GM21528 (cell line): ENCODE data around the gene PCDHGA7.
"Not testable (repeated sequence)": the region's sequence is repeated elsewhere in the genome, so short reads cannot be mapped to it uniquely, and the experiment has no call there.

Experiments used
- ATAC-seq: cut with Tn5 transposase; IDR thresholded peaks from one replicate; pipeline ENCODE4 v1.9.1; 2021; ENCODE audit warnings: mild to moderate bottlenecking, moderate library complexity; ENCODE audit not compliant: unreplicated experiment, low FRiP score

The PCDHGA7 gene

GRCh38 chr5:141422742-141423291 lies 40.3 kb downstream of the PCDHGA7 start:
- no peak for ATAC-seq

DNA sequence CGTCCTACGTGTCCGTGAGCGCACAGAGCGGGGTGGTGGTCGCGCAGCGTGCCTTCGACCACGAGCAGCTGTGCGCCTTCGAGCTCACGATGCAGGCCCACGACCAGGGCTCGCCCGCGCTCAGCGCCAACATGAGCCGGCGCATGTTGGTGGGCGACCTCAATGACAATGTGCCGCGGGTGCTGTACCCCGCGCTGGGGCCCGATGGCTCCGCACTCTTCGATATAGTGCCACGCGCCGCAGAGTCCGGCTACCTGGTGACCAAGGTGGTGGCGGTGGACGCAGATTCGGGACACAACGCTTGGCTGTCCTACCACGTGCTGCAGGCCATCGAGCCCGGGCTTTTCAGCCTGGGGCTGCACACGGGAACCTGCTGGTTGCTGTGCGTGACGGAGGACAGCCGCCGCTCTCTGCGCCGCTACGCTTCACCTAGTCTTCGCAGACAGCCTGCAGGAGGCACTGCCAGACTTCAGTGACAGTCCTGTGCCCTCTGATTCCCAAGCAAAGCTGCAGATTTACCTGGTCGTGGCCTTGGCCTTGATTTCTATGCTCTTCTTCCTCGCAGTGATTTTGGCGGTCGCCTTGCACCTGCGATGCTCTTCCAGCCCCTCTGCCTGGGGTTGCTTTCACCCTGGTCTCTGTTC lies 45.4 kb downstream of the PCDHGA7 start:
- ATAC-seq, result no peak

DNA sequence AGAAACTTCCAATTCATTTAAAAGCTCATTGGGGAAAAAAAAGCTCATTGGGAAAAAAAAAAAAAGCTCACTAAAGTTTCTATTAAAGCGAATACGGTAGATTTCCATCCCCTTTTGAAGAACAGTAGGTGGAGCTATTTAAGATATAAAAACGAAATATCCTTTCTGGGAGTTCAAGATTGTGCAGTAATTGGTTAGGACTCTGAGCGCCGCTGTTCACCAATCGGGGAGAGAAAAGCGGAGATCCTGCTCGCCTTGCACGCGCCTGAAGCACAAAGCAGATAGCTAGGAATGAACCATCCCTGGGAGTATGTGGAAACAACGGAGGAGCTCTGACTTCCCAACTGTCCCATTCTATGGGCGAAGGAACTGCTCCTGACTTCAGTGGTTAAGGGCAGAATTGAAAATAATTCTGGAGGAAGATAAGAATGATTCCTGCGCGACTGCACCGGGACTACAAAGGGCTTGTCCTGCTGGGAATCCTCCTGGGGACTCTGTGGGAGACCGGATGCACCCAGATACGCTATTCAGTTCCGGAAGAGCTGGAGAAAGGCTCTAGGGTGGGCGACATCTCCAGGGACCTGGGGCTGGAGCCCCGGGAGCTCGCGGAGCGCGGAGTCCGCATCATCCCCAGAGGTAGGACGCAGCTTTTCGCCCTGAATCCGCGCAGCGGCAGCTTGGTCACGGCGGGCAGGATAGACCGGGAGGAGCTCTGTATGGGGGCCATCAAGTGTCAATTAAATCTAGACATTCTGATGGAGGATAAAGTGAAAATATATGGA lies 48.0 kb downstream of the PCDHGA7 start, which contains the start of gene PCDHGA12:
Gene PCDHGA12, plus strand, starts transcription at position 176 of the 782 bp plus-strand sequence. Its CDS starts 253 bp downstream, at position 429.
- ATAC-seq, result peak; percentile 80

DNA sequence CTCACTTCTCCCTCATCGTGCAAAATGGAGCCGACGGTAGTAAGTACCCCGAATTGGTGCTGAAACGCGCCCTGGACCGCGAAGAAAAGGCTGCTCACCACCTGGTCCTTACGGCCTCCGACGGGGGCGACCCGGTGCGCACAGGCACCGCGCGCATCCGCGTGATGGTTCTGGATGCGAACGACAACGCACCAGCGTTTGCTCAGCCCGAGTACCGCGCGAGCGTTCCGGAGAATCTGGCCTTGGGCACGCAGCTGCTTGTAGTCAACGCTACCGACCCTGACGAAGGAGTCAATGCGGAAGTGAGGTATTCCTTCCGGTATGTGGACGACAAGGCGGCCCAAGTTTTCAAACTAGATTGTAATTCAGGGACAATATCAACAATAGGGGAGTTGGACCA lies 48.7 kb downstream of the PCDHGA7 start:
- ATAC-seq, result no peak

- ATAC-seq, result not testable (repeated sequence)
Observed at GRCh38 chr5:141432308-141432707, 49.8 kb downstream of the PCDHGA7 start.

DNA sequence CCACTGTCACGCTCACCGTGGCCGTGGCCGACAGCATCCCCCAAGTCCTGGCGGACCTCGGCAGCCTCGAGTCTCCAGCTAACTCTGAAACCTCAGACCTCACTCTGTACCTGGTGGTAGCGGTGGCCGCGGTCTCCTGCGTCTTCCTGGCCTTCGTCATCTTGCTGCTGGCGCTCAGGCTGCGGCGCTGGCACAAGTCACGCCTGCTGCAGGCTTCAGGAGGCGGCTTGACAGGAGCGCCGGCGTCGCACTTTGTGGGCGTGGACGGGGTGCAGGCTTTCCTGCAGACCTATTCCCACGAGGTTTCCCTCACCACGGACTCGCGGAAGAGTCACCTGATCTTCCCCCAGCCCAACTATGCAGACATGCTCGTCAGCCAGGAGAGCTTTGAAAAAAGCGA lies 50.2 kb downstream of the PCDHGA7 start:
- not testable (repeated sequence) for ATAC-seq

GRCh38 chr5:141434006-141434405 lies 51.5 kb downstream of the PCDHGA7 start:
- ATAC-seq, result no peak
